ENCODE measurements around the gene LACRT. TPM values are rescaled to one million over a fixed set of nuclear protein-coding genes. Genes with fewer than 3 reads are reported as not detected.

The LACRT gene
- total and polyA plus RNA-seq, 2 of the 4 experiments (the other 2 are of a cell fraction) = not detected

GRCh38 chr12:54608156-54608555 is 26.5 kb downstream of the LACRT start:
- ATAC-seq (ENCODE audit: low read depth) = no peak
- dilution Hi-C loops (cut with HindIII; ENCODE audit: low sequenced_read_pairs, unreplicated experiment) = no loop called here

More at GRCh38 chr12:54608156-54608555, 26.5 kb downstream of the LACRT start:
- Histone ChIP-seq H2BK20ac (ENCODE audit: low read depth, low read length) (no peak overlapping the region), H3K14ac (replicated peaks; ENCODE audit: low read depth, low read length) (no peak overlapping the region), H3K56ac (ENCODE audit: extremely low read depth, insufficient read depth, low read length) (no peak overlapping the region), H3K4me2 (ENCODE audit: low read depth, low read length) (no peak overlapping the region), H4K8ac (ENCODE audit: low read depth in 2 of 2, low read length in 2 of 2) (no peak overlapping the region), H3K9me1 (ENCODE audit: insufficient read depth, low read length) (no peaks in the 10 kb centered on the region), H2AK5ac (ENCODE audit: low read depth, low read length) (no peak overlapping the region), H3K4me1 (ENCODE audit: control insufficient read depth, insufficient read depth, low read length) (no peaks in the 10 kb centered on the region), H2BK120ac (ENCODE audit: low read depth, low read length) (no peak overlapping the region), H3K23ac (ENCODE audit: low read depth, low read length) (no peak overlapping the region), H3K36me3 (ENCODE audit: control insufficient read depth, insufficient read depth, low read length) (no peaks in the 10 kb centered on the region), H2BK15ac (ENCODE audit: low read depth, low read length) (no peak overlapping the region), H3K27me3 (ENCODE audit: control insufficient read depth, insufficient read depth, low read length) (peaks cover 4% of the 10 kb centered on the region), H4K20me1 (ENCODE audit: insufficient read depth, low read length) (no peaks in the 10 kb centered on the region), H3K18ac (ENCODE audit: low read depth, low read length) (no peak overlapping the region), H2BK5ac (ENCODE audit: low read depth, low read length, poor library complexity, severe bottlenecking) (no peak overlapping the region), H3K9ac (ENCODE audit: low read depth, low read length) (no peak overlapping the region), H4K5ac (ENCODE audit: low read depth, low read length) (no peak overlapping the region), H3K79me1 (ENCODE audit: low read depth in 1 of 2, low read length in 2 of 2) (no peaks in the 10 kb centered on the region), H2AK9ac (replicated peaks; ENCODE audit: low read depth, low read length, poor library complexity) (no peak overlapping the region), H3K4me3 (ENCODE audit: insufficient read depth, low read depth, low read length) (no peak overlapping the region), H2AFZ (replicated peaks; ENCODE audit: low read length, poor library complexity) (no peak overlapping the region), H3K27ac (ENCODE audit: insufficient read depth, low read length) (no peak overlapping the region), H3K9me3 (ENCODE audit: control insufficient read depth, insufficient read depth, low read length) (no peaks in the 10 kb centered on the region), H4K91ac (ENCODE audit: insufficient read depth, low read depth, low read length) (no peak overlapping the region), H3K4ac (ENCODE audit: low read depth, low read length) (no peak overlapping the region)
- DNase-seq = no peak
- ChIA-PET CTCF (no interaction called here), POLR2A (ENCODE audit: unreplicated experiment) (no interaction called here)
- WGBS, 2 experiments (ENCODE audit: extremely low coverage in 2 of 2, insufficient read length in 1 of 2) = 14% methylated on average over 1 of the region's 6 CpGs; no CpG with 5 or more reads in 1 of the 2 experiments
- intact Hi-C loops (cut with micrococcal nuclease) = no loop called here
- BruUV-seq (replicated peaks) = no TSS peak
- TF ChIP-seq RFX5 (IDR thresholded peaks at IDR 0.05; ENCODE audit: low read depth, low read length) (no peak), NFE2L2 (IDR thresholded peaks at IDR 0.05; ENCODE audit: low read depth, low read length) (no peak), RAD21 (IDR thresholded peaks at IDR 0.05; ENCODE audit: low read length) (no peak), FOS (IDR thresholded peaks at IDR 0.05; ENCODE audit: low read depth, low read length) (no peak)
- in situ Hi-C loops (cut with MboI; ENCODE audit: low sequenced_read_pairs) = no loop called here
